ENCODE measurements around the gene ZNF208.
"Not testable (repeated sequence)": the region's sequence is repeated elsewhere in the genome, so short reads cannot be mapped to it uniquely, and the experiment has no call there.

ZNF208 gene

GRCh38 chr19:22010437-22011143, at the start of gene ZNF208:
ZNF208 (minus strand) TSS chr19:22010943; CDS start chr19:22010794, 149 bp downstream.
- DNase-seq = not testable (repeated sequence)

- no peak for DNase-seq
Measured at GRCh38 chr19:22052644-22053013, 41.9 kb upstream of the ZNF208 start.

GRCh38 chr19:22041151-22041550, 30.4 kb upstream of the ZNF208 start:
- not testable (repeated sequence) for DNase-seq

GRCh38 chr19:22030680-22031079, 19.9 kb upstream of the ZNF208 start:
- no peak for DNase-seq

- DNase-seq = peak; percentile 27
Measured at GRCh38 chr19:22026687-22027086, 15.9 kb upstream of the ZNF208 start.

GRCh38 chr19:22025539-22025938, 14.8 kb upstream of the ZNF208 start:
- DNase-seq = not testable (repeated sequence)

- DNase-seq = no peak
Measured at GRCh38 chr19:21970466-21970865, 40.3 kb downstream of the ZNF208 start.

GRCh38 chr19:21947775-21948174, 63.0 kb downstream of the ZNF208 start:
- DNase-seq = no peak

GRCh38 chr19:21940684-21941083, 70.1 kb downstream of the ZNF208 start:
- DNase-seq = no peak

GRCh38 chr19:21934593-21934992, 76.2 kb downstream of the ZNF208 start:
- no peak for DNase-seq

- DNase-seq = no peak
Measured at GRCh38 chr19:21934131-21934530, 76.6 kb downstream of the ZNF208 start.

- DNase-seq = no peak
Measured at GRCh38 chr19:21922276-21922675, 88.5 kb downstream of the ZNF208 start.

GRCh38 chr19:21921691-21922180, 89.0 kb downstream of the ZNF208 start:
- DNase-seq = peak; percentile 12

- no peak for DNase-seq
Measured at GRCh38 chr19:21915411-21915810, 95.3 kb downstream of the ZNF208 start.

- DNase-seq = no peak
Measured at GRCh38 chr19:21912654-21913053, 98.1 kb downstream of the ZNF208 start.

- DNase-seq = no peak
Measured at GRCh38 chr19:21910318-21910717, 100.4 kb downstream of the ZNF208 start.

GRCh38 chr19:21908066-21908465, 102.7 kb downstream of the ZNF208 start:
- DNase-seq = no peak

- no peak for DNase-seq
Measured at GRCh38 chr19:21907516-21907915, 103.2 kb downstream of the ZNF208 start.

GRCh38 chr19:21902571-21902970, 108.2 kb downstream of the ZNF208 start:
- DNase-seq = no peak

GRCh38 chr19:21901861-21902260, 108.9 kb downstream of the ZNF208 start:
- DNase-seq = no peak

GRCh38 chr19:21900401-21900800, 110.3 kb downstream of the ZNF208 start:
- no peak for DNase-seq

GRCh38 chr19:21891086-21891485, 119.7 kb downstream of the ZNF208 start:
- no peak for DNase-seq

- not testable (repeated sequence) for DNase-seq
Measured at GRCh38 chr19:21890017-21890416, 120.7 kb downstream of the ZNF208 start.

- not testable (repeated sequence) for DNase-seq
Measured at GRCh38 chr19:21885516-21885915, 125.2 kb downstream of the ZNF208 start.

- DNase-seq = not testable (repeated sequence)
Measured at GRCh38 chr19:21884786-21885185, 126.0 kb downstream of the ZNF208 start.
